Right cardiac atrium (tissue), 5 donors: ENCODE results near the gene KREMEN2. TPM values are rescaled to one million over a fixed set of nuclear protein-coding genes. Genes with fewer than 3 reads are reported as not detected.
A peak's percentile ranks its signal among the peaks of the same experiment; 100 is the strongest.

Experiments
- ATAC-seq, 2 donors: fragments of 200-7000 bp; cut with Tn5 transposase; one replicate each; pipeline versions ENCODE4 v1.8.0 to v1.9.1; 2020; ENCODE audit warnings: moderate library complexity in 2 of 2, mild to moderate bottlenecking in 1 of 2
- DNase-seq, 3 donors: peaks; one replicate each; pipeline ENCODE4 v3.0.0-alpha.2; 2020
- H3K27ac ChIP-seq: one replicate; pipeline ENCODE4 v1.5.1; 2013; ENCODE audit warnings: mild to moderate bottlenecking, low read length, control low read depth, moderate library complexity
- H3K27me3 ChIP-seq: one replicate; pipeline ENCODE4 v1.6.1; 2013; ENCODE audit not compliant: control insufficient read depth, insufficient read depth
- H3K4me1 ChIP-seq: one replicate; pipeline ENCODE4 v1.6.1; 2013; ENCODE audit warnings: low read length; ENCODE audit not compliant: control insufficient read depth, insufficient read depth
- H3K4me3 ChIP-seq: one replicate; pipeline ENCODE4 v1.5.1; 2013; ENCODE audit warnings: low read length, control low read depth
- H3K9me3 ChIP-seq: one replicate; pipeline ENCODE4 v1.6.1; 2013; ENCODE audit warnings: low read length; ENCODE audit not compliant: control insufficient read depth
- WGBS: extraction: QIAGEN DNeasy Blood & Tissue Kit; methylation state at CpG from one replicate; pipeline ENCODE4 v1.1.7; 2013; 5-methylcytosine and 5-hydroxymethylcytosine counted together
- intact Hi-C, 4 donors: fragments of 100-400 bp; cut with DNase I; formaldehyde crosslinking; loops; one replicate each; pipeline versions ENCODE4 v1.11.0 to v1.14.0; 2022 to 2023
- polyA plus RNA-seq: library from polyadenylated mRNA; stranded (reverse); fragments of 200-250 nt; gene quantifications from one replicate; pipeline ENCODE4 v1.2.3, GENCODE V29; 2013
- total RNA-seq, 4 donors: library from RNA; stranded (reverse); fragmentation: NEBNext Ultra II Directional; extraction: Animal tissue kit (Norgen Biotek cat#: 25700); gene quantifications; one replicate each; pipeline ENCODE4 v1.2.1, GENCODE V29; 2021
- donor health status: healthy with polysubstance abuse.
- donor health status: DM: no; HTN: yes; CAD: no.
- donor health status: DM: no; HTN: no; CAD: no.
- donor health status: DM: no; HTN: yes; CAD: no; lungs with severe emphysema.
- donor health status: DM: yes; HTN: yes; CAD: no.

Gene KREMEN2
- total and polyA plus RNA-seq, 5 donors = not detected

- Histone ChIP-seq H3K4me3 (no peak overlapping the region), H3K4me1 (no peaks in the 10 kb centered on the region), H3K9me3 (no peaks in the 10 kb centered on the region), H3K27me3 (no peaks in the 10 kb centered on the region), H3K27ac (no peak overlapping the region)
- ATAC-seq (no peak), DNase-seq (no peak)
- 84% methylated on average over 5 of the region's 5 CpGs for WGBS
- intact Hi-C loops = no loop called here
Observed at GRCh38 chr16:2982402-2982801, 18.3 kb downstream of the KREMEN2 start.

- Histone ChIP-seq H3K4me3 (no peak overlapping the region), H3K27ac (no peak overlapping the region)
Observed at GRCh38 chr16:2983706-2984136, 19.6 kb downstream of the KREMEN2 start.

GRCh38 chr16:2985462-2985861 is 21.4 kb downstream of the KREMEN2 start:
- Histone ChIP-seq H3K9me3 (no peaks in the 10 kb centered on the region), H3K4me1 (no peaks in the 10 kb centered on the region), H3K27ac (peak overlapping the region; percentile 61), H3K4me3 (no peak overlapping the region), H3K27me3 (no peaks in the 10 kb centered on the region)
- ATAC-seq = peak; percentile 23 to 46
- peak in 2 of 3 donors; percentile 73 to 86 for DNase-seq
- intact Hi-C loops = no loop called here
- WGBS = 40% methylated on average over 9 of the region's 9 CpGs

More at GRCh38 chr16:2983706-2984136, 19.6 kb downstream of the KREMEN2 start:
- DNase-seq (peak; percentile 78 to 93 (median 92)), ATAC-seq (peak; percentile 47 to 57)
- Histone ChIP-seq H3K9me3 (no peaks in the 10 kb centered on the region), H3K4me1 (no peaks in the 10 kb centered on the region), H3K27me3 (no peaks in the 10 kb centered on the region)
- 10% methylated on average over 42 of the region's 42 CpGs for WGBS
- intact Hi-C loops = no loop called here

GRCh38 chr16:2985893-2986355 is 21.8 kb downstream of the KREMEN2 start:
- H3K27ac ChIP-seq = peak overlapping the region; percentile 61
- H3K4me3 ChIP-seq = no peak overlapping the region
- DNase-seq = peak in 2 of 3 donors; percentile 82 to 83

GRCh38 chr16:2986623-2987188 is 22.6 kb downstream of the KREMEN2 start:
- 77% methylated on average over 17 of the region's 17 CpGs for WGBS
- Histone ChIP-seq H3K9me3 (no peaks in the 10 kb centered on the region), H3K4me1 (no peaks in the 10 kb centered on the region), H3K27me3 (no peaks in the 10 kb centered on the region), H3K4me3 (no peak overlapping the region), H3K27ac (no peak overlapping the region)
- intact Hi-C loops = no loop called here
- ATAC-seq = no peak
- DNase-seq = no peak

More at GRCh38 chr16:2985893-2986355, 21.8 kb downstream of the KREMEN2 start:
- Histone ChIP-seq H3K27me3 (no peaks in the 10 kb centered on the region), H3K9me3 (no peaks in the 10 kb centered on the region), H3K4me1 (no peaks in the 10 kb centered on the region)
- intact Hi-C loops = no loop called here
- peak; percentile 56 to 67 for ATAC-seq
- 61% methylated on average over 15 of the region's 15 CpGs for WGBS

GRCh38 chr16:2987286-2987685 is 23.2 kb downstream of the KREMEN2 start:
- H3K9me3 ChIP-seq = no peaks in the 10 kb centered on the region
- intact Hi-C loops = no loop called here
- no peak overlapping the region for H3K4me3 ChIP-seq
- ATAC-seq = no peak
- DNase-seq = no peak
- H3K27ac ChIP-seq = no peak overlapping the region
- no peaks in the 10 kb centered on the region for H3K27me3 ChIP-seq
- 80% methylated on average over 9 of the region's 9 CpGs for WGBS
- H3K4me1 ChIP-seq = no peaks in the 10 kb centered on the region

- H3K27ac ChIP-seq = no peak overlapping the region
- intact Hi-C loops = no loop called here
- no peaks in the 10 kb centered on the region for H3K4me1 ChIP-seq
- ATAC-seq = no peak
- H3K9me3 ChIP-seq = no peaks in the 10 kb centered on the region
- no peaks in the 10 kb centered on the region for H3K27me3 ChIP-seq
- no peak for DNase-seq
- no peak overlapping the region for H3K4me3 ChIP-seq
- WGBS = 59% methylated on average over 8 of the region's 8 CpGs
Observed at GRCh38 chr16:2987833-2988232, 23.8 kb downstream of the KREMEN2 start.

- intact Hi-C loops = no loop called here
- H3K27ac ChIP-seq = no peak overlapping the region
- ATAC-seq = no peak
- H3K9me3 ChIP-seq = no peaks in the 10 kb centered on the region
- WGBS = 56% methylated on average over 8 of the region's 8 CpGs
- no peaks in the 10 kb centered on the region for H3K4me1 ChIP-seq
- no peak for DNase-seq
- H3K4me3 ChIP-seq = no peak overlapping the region
- no peaks in the 10 kb centered on the region for H3K27me3 ChIP-seq
Observed at GRCh38 chr16:2988590-2989099, 24.6 kb downstream of the KREMEN2 start.

GRCh38 chr16:2990891-2991290 is 26.8 kb downstream of the KREMEN2 start:
- Histone ChIP-seq H3K4me1 (no peaks in the 10 kb centered on the region), H3K4me3 (no peak overlapping the region), H3K27ac (no peak overlapping the region), H3K9me3 (no peaks in the 10 kb centered on the region), H3K27me3 (no peaks in the 10 kb centered on the region)
- no peak for ATAC-seq
- intact Hi-C loops = no loop called here
- 73% methylated on average over 10 of the region's 10 CpGs for WGBS
- DNase-seq = peak in 1 of 3 donors; percentile 54

GRCh38 chr16:2991566-2992261 is 27.6 kb downstream of the KREMEN2 start:
- H3K4me1 ChIP-seq = no peaks in the 10 kb centered on the region
- H3K4me3 ChIP-seq = no peak overlapping the region
- no peaks in the 10 kb centered on the region for H3K27me3 ChIP-seq
- H3K27ac ChIP-seq = no peak overlapping the region
- no peak for DNase-seq
- no peaks in the 10 kb centered on the region for H3K9me3 ChIP-seq
- intact Hi-C loops = no loop called here
- no peak for ATAC-seq
- whole genome bisulfite sequencing = 89% methylated on average over 12 of the region's 12 CpGs

- Histone ChIP-seq H3K4me3 (no peak overlapping the region), H3K27ac (no peak overlapping the region), H3K27me3 (no peaks in the 10 kb centered on the region), H3K9me3 (no peaks in the 10 kb centered on the region), H3K4me1 (no peaks in the 10 kb centered on the region)
- ATAC-seq = no peak
- 81% methylated on average over 14 of the region's 14 CpGs for WGBS
- intact Hi-C loops = no loop called here
- DNase-seq = no peak
Observed at GRCh38 chr16:2992383-2993081, 28.5 kb downstream of the KREMEN2 start.
